K562 (cell line): ENCODE data around the gene DIP2B. TPM values are rescaled to one million over a fixed set of nuclear protein-coding genes. Genes with fewer than 3 reads are reported as not detected.

Source experiments
- ATAC-seq: fragments of 200-7000 bp; cut with Tn5 transposase; 3 replicates; pipeline ENCODE4 v1.9.1; 2020; ENCODE audit warnings: moderate library complexity
- BruUV-seq: library from RNA; stranded (reverse); fragments of 400-500 nt; replicated peaks from 2 replicates; lab custom pipeline; 2021; lab: Mats Ljungman, UMichigan
- CTCF ChIA-PET: fragments of 300-600 bp; formaldehyde crosslinking; extraction: SDS; loops from one replicate; lab custom pipeline; 2021; ENCODE audit warnings: low intra/inter-chr PET ratio; lab: Yijun Ruan, JAX
- POLR2A ChIA-PET: fragments of 300-600, 350-650 bp; sonication (Branson Sonifier 250); formaldehyde crosslinking; extraction: SDS; loops from one replicate; lab custom pipeline; 2021; ENCODE audit warnings: antibody characterized with exemption, inconsistent platforms; lab: Yijun Ruan, JAX
- DNase-seq, 4 experiments: peaks; one replicate each; pipeline versions ENCODE4 v3.0.0 to v3.0.0-alpha.2; 2011 to 2018; ENCODE audit warnings: low spot score in 3 of 4, mixed read lengths in 3 of 4; ENCODE audit errors: extremely low read depth in 1 of 4
- FAIRE-seq: peaks from 2 replicates; lab custom pipeline; 2011; peaks lifted over from hg19 to GRCh38; lab: Jason Lieb, UNC
- H2AFZ ChIP-seq: 2 replicates; pipeline ENCODE4 v1.6.0; 2011; ENCODE audit warnings: low read depth, low read length, control low read depth, inconsistent platforms
- H3K27ac ChIP-seq: fragments of 200-600 bp; 3 replicates; pipeline ENCODE4 v1.8.0; 2011; ENCODE audit warnings: low read depth, mild to moderate bottlenecking, control low read depth, inconsistent platforms, low read length, moderate library complexity, mixed read lengths; ENCODE audit errors: extremely low read depth
- H3K27me3 ChIP-seq, 2 experiments: fragments of 300-600 bp in 1 of 2; 2 replicates in 1 of 2; 3 replicates in 1 of 2; pipeline versions ENCODE4 v1.6.0 to v1.8.0; 2011; ENCODE audit warnings: inconsistent platforms in 2 of 2, low read length in 2 of 2, mild to moderate bottlenecking in 1 of 2, mixed read lengths in 1 of 2, moderate library complexity in 1 of 2; ENCODE audit not compliant: control insufficient read depth in 2 of 2, insufficient read depth in 2 of 2
- H3K36me3 ChIP-seq: fragments of 300-600 bp; 3 replicates; pipeline ENCODE4 v1.8.0; 2011; ENCODE audit warnings: mild to moderate bottlenecking, low read length, inconsistent platforms; ENCODE audit not compliant: control insufficient read depth, insufficient read depth
- H3K4me1 ChIP-seq, 2 experiments: fragments of 200-600 bp in 1 of 2; replicated peaks in 1 of 2; 2 replicates in 1 of 2; 3 replicates in 1 of 2; pipeline versions ENCODE4 v1.5.1 to v1.8.0; 2011; ENCODE audit warnings: inconsistent platforms in 2 of 2, low read length in 2 of 2, mild to moderate bottlenecking in 1 of 2, mixed read lengths in 1 of 2, moderate library complexity in 1 of 2; ENCODE audit not compliant: control insufficient read depth in 2 of 2, insufficient read depth in 2 of 2
- H3K4me2 ChIP-seq: 2 replicates; pipeline ENCODE4 v1.6.1; 2011; ENCODE audit warnings: low read length, control low read depth, inconsistent platforms, mixed read lengths; ENCODE audit not compliant: insufficient read depth
- H3K4me3 ChIP-seq: fragments of 200-600 bp; sonication (generic), shearing (Covaris generic); 2 replicates; pipeline ENCODE4 v1.5.1; 2016; ENCODE audit warnings: control low read depth, inconsistent platforms
- H3K79me2 ChIP-seq: fragments of 200-600 bp; 3 replicates; pipeline ENCODE4 v1.8.0; 2011; ENCODE audit warnings: low read length, inconsistent platforms; ENCODE audit not compliant: control insufficient read depth, insufficient read depth
- H3K9ac ChIP-seq, 2 experiments: 2 replicates each; pipeline versions ENCODE4 v1.6.0 to v1.6.1; 2011; ENCODE audit warnings: low read depth in 2 of 2, low read length in 2 of 2, control low read depth in 1 of 2, inconsistent platforms in 1 of 2, mild to moderate bottlenecking in 1 of 2, mixed read lengths in 1 of 2; ENCODE audit not compliant: insufficient read depth in 1 of 2
- H3K9me1 ChIP-seq: one replicate; pipeline ENCODE4 v1.6.0; 2011; ENCODE audit warnings: inconsistent platforms, mild to moderate bottlenecking, low read length, moderate library complexity; ENCODE audit not compliant: control insufficient read depth, insufficient read depth
- H3K9me3 ChIP-seq: replicated peaks from 2 replicates; pipeline ENCODE4 v1.5.1; 2011; ENCODE audit warnings: low read depth, low read length, inconsistent platforms; ENCODE audit not compliant: control insufficient read depth, insufficient read depth
- H4K20me1 ChIP-seq: replicated peaks from 2 replicates; pipeline ENCODE4 v1.6.1; 2011; ENCODE audit warnings: low read length, inconsistent platforms, mixed read lengths; ENCODE audit not compliant: control insufficient read depth, insufficient read depth
- HDAC6 ChIP-seq: IDR thresholded peaks from 2 replicates; pipeline ENCODE4 v1.6.1; 2012; ENCODE audit warnings: low read depth, mild to moderate bottlenecking, control low read depth, inconsistent platforms, low read length, moderate library complexity
- KDM2B ChIP-seq: fragments of 250-450 bp; sonication (Bioruptor Pico); IDR thresholded peaks from 2 replicates; pipeline ENCODE4 v1.8.0; 2021; ENCODE audit warnings: mild to moderate bottlenecking, moderate library complexity
- L3MBTL2 ChIP-seq: fragments of 450-650 bp; IDR thresholded peaks from 2 replicates; pipeline ENCODE4 v1.6.1; 2016; ENCODE audit warnings: mild to moderate bottlenecking, moderate library complexity
- LARP7 ChIP-seq: fragments of 450-650 bp; IDR thresholded peaks from 2 replicates; pipeline ENCODE4 v1.6.1; 2016
- MTA2 ChIP-seq: fragments of 450-650 bp; IDR thresholded peaks from 2 replicates; pipeline ENCODE4 v1.6.1; 2016; ENCODE audit warnings: low read depth
- NFE2 ChIP-seq: IDR thresholded peaks from 2 replicates; pipeline ENCODE4 v1.6.1; 2014; ENCODE audit warnings: antibody characterized with exemption, low read depth
- PHB ChIP-seq: fragments of 250-450 bp; sonication (Bioruptor Pico); IDR thresholded peaks from 2 replicates; pipeline ENCODE4 v1.5.0; 2021
- ZNF57 ChIP-seq: fragments of 450-650 bp; formaldehyde crosslinking; IDR thresholded peaks from 2 replicates; pipeline ENCODE4 v1.4.0; 2020; ENCODE audit warnings: mild to moderate bottlenecking, moderate library complexity
- WGBS: fragments of 100-300 bp; shearing (Covaris generic); methylation state at CpG from one replicate; pipeline ENCODE4 v1.1.6; 2016; ENCODE audit warnings: low coverage, mixed read lengths; ENCODE audit not compliant: insufficient coverage; ENCODE audit errors: missing lambda C conversion rate; 5-methylcytosine and 5-hydroxymethylcytosine counted together
- in situ Hi-C: fragments of 300-500 bp; cut with MboI; formaldehyde crosslinking; loops from 4 replicates; pipeline ENCODE4 v1.15.0; 2018; ENCODE audit warnings: inconsistent platforms, mixed read lengths
- intact Hi-C: fragments of 100-400 bp; cut with micrococcal nuclease; formaldehyde crosslinking; loops from 2 replicates; pipeline ENCODE4 v1.14.2; 2022
- polyA plus RNA-seq, 8 experiments: library from polyadenylated mRNA; depleted of rRNA in 4 of 8; stranded (reverse) in 5 of 8; unstranded in 3 of 8; fragments of >200 nt; fragmentation: Nextera tagmentation in 2 of 8; fragmentation: Illumina TruSeq in 1 of 8; extraction: Ambion mirVana in 2 of 8; extraction: Trizol in 1 of 8; gene quantifications; 2 replicates each; pipeline versions ENCODE4 v1.2.1 to v1.2.3, GENCODE V29; 2011 to 2014; ENCODE audit warnings: inconsistent platforms in 1 of 8, missing spikeins in 1 of 8
- total RNA-seq, 7 experiments: library from RNA; depleted of rRNA in 6 of 7; stranded (reverse); fragments of >200 nt in 6 of 7; fragmentation: Illumina TruSeq in 2 of 7; extraction: Trizol in 2 of 7; gene quantifications; 2 replicates each; pipeline versions ENCODE4 v1.2.1 to v1.2.3, GENCODE V29; 2011 to 2021; ENCODE audit warnings: low replicate concordance in 1 of 7
- TF ChIP-seq, protein P1 (sequence below): fragments of 450-650 bp; IDR thresholded peaks from 2 replicates; pipeline ENCODE4 v1.6.1; 2016; ENCODE audit warnings: antibody characterized with exemption
- TF ChIP-seq, protein P2 (sequence below): fragments of 250-450 bp; sonication (Bioruptor Pico); IDR thresholded peaks from 2 replicates; pipeline ENCODE4 v1.8.0; 2022; ENCODE audit warnings: moderate library complexity, mild to moderate bottlenecking, inconsistent platforms
- TF ChIP-seq, protein P3 (sequence below): fragments of 200-600 bp; sonication (generic); IDR thresholded peaks from one replicate; pipeline ENCODE4 v1.6.1; 2012; ENCODE audit warnings: mild to moderate bottlenecking, low read depth, low read length, inconsistent platforms
- TF ChIP-seq, protein P4 (sequence below): sonication (generic); formaldehyde crosslinking; IDR thresholded peaks from 2 replicates; pipeline ENCODE4 v1.9.0; 2022; ENCODE audit warnings: mild to moderate bottlenecking, missing genetic modification reagents

Gene DIP2B
- total and polyA plus RNA-seq, 9 of the 15 experiments (the other 6 are each of a cell fraction or from before 2014, with no cell fraction given), result 4.6 to 26.1 (median 18.8) TPM

DNA sequence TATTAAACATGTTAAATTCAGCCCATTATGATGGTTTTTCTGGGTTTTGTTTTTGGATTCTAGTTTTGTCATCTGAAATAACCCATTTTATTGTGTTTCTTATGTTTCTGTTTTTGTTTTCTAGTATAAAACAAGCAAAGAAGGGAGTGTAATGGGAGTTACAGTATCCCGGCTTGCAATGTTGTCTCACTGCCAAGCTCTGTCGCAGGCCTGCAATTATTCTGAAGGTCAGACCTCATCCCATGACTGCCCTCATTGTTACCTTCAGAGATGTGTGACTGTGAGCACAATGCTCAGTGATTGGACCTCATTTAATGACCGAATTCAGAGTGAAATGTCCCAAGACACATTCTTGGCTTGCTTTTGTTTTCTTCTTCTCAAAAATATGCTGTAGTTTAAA, 186.1 kb downstream of the DIP2B start:
- 91% methylated on average over 3 of the region's 3 CpGs for WGBS
- intact Hi-C loops, result no loop called here
- TF ChIP-seq, protein P1, sequence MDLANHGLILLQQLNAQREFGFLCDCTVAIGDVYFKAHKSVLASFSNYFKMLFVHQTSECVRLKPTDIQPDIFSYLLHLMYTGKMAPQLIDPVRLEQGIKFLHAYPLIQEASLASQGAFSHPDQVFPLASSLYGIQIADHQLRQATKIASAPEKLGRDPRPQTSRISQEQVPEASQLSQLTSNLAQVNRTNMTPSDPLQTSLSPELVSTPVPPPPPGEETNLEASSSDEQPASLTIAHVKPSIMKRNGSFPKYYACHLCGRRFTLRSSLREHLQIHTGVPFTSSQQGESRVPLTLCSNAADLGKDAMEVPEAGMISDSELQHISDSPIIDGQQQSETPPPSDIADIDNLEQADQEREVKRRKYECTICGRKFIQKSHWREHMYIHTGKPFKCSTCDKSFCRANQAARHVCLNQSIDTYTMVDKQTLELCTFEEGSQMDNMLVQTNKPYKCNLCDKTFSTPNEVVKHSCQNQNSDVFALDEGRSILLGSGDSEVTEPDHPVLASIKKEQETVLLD, result no peak
- no peak for TF ChIP-seq KDM2B
- TF ChIP-seq, protein P2, sequence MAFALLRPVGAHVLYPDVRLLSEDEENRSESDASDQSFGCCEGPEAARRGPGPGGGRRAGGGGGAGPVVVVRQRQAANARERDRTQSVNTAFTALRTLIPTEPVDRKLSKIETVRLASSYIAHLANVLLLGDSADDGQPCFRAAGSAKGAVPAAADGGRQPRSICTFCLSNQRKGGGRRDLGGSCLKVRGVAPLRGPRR, result no peak
- TF ChIP-seq MTA2, result no peak
- TF ChIP-seq LARP7, result no peak
- no peak for TF ChIP-seq PHB
- no peak for TF ChIP-seq HDAC6
- TF ChIP-seq ZNF57, result no peak
- TF ChIP-seq L3MBTL2, result no peak
- TF ChIP-seq, protein P3, sequence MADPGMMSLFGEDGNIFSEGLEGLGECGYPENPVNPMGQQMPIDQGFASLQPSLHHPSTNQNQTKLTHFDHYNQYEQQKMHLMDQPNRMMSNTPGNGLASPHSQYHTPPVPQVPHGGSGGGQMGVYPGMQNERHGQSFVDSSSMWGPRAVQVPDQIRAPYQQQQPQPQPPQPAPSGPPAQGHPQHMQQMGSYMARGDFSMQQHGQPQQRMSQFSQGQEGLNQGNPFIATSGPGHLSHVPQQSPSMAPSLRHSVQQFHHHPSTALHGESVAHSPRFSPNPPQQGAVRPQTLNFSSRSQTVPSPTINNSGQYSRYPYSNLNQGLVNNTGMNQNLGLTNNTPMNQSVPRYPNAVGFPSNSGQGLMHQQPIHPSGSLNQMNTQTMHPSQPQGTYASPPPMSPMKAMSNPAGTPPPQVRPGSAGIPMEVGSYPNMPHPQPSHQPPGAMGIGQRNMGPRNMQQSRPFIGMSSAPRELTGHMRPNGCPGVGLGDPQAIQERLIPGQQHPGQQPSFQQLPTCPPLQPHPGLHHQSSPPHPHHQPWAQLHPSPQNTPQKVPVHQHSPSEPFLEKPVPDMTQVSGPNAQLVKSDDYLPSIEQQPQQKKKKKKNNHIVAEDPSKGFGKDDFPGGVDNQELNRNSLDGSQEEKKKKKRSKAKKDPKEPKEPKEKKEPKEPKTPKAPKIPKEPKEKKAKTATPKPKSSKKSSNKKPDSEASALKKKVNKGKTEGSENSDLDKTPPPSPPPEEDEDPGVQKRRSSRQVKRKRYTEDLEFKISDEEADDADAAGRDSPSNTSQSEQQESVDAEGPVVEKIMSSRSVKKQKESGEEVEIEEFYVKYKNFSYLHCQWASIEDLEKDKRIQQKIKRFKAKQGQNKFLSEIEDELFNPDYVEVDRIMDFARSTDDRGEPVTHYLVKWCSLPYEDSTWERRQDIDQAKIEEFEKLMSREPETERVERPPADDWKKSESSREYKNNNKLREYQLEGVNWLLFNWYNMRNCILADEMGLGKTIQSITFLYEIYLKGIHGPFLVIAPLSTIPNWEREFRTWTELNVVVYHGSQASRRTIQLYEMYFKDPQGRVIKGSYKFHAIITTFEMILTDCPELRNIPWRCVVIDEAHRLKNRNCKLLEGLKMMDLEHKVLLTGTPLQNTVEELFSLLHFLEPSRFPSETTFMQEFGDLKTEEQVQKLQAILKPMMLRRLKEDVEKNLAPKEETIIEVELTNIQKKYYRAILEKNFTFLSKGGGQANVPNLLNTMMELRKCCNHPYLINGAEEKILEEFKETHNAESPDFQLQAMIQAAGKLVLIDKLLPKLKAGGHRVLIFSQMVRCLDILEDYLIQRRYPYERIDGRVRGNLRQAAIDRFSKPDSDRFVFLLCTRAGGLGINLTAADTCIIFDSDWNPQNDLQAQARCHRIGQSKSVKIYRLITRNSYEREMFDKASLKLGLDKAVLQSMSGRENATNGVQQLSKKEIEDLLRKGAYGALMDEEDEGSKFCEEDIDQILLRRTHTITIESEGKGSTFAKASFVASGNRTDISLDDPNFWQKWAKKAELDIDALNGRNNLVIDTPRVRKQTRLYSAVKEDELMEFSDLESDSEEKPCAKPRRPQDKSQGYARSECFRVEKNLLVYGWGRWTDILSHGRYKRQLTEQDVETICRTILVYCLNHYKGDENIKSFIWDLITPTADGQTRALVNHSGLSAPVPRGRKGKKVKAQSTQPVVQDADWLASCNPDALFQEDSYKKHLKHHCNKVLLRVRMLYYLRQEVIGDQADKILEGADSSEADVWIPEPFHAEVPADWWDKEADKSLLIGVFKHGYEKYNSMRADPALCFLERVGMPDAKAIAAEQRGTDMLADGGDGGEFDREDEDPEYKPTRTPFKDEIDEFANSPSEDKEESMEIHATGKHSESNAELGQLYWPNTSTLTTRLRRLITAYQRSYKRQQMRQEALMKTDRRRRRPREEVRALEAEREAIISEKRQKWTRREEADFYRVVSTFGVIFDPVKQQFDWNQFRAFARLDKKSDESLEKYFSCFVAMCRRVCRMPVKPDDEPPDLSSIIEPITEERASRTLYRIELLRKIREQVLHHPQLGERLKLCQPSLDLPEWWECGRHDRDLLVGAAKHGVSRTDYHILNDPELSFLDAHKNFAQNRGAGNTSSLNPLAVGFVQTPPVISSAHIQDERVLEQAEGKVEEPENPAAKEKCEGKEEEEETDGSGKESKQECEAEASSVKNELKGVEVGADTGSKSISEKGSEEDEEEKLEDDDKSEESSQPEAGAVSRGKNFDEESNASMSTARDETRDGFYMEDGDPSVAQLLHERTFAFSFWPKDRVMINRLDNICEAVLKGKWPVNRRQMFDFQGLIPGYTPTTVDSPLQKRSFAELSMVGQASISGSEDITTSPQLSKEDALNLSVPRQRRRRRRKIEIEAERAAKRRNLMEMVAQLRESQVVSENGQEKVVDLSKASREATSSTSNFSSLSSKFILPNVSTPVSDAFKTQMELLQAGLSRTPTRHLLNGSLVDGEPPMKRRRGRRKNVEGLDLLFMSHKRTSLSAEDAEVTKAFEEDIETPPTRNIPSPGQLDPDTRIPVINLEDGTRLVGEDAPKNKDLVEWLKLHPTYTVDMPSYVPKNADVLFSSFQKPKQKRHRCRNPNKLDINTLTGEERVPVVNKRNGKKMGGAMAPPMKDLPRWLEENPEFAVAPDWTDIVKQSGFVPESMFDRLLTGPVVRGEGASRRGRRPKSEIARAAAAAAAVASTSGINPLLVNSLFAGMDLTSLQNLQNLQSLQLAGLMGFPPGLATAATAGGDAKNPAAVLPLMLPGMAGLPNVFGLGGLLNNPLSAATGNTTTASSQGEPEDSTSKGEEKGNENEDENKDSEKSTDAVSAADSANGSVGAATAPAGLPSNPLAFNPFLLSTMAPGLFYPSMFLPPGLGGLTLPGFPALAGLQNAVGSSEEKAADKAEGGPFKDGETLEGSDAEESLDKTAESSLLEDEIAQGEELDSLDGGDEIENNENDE, result no peak
- TF ChIP-seq NFE2, result no peak
- TF ChIP-seq, protein P4, sequence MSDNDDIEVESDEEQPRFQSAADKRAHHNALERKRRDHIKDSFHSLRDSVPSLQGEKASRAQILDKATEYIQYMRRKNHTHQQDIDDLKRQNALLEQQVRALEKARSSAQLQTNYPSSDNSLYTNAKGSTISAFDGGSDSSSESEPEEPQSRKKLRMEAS (CRISPR knock-in tag), result no peak

More for the DNA sequence above, 186.1 kb downstream of the DIP2B start:
- in situ Hi-C loops, result no loop called here
- Histone ChIP-seq H4K20me1 (no peaks in the 10 kb centered on the region), H2AFZ (no peak overlapping the region), H3K27me3 (no peaks in the 10 kb centered on the region), H3K4me1 (no peaks in the 10 kb centered on the region), H3K4me2 (no peak overlapping the region), H3K9me3 (no peaks in the 10 kb centered on the region), H3K36me3 (peaks cover 70% of the 10 kb centered on the region), H3K9ac (no peak overlapping the region), H3K4me3 (no peak overlapping the region), H3K9me1 (no peaks in the 10 kb centered on the region), H3K27ac (no peak overlapping the region), H3K79me2 (no peaks in the 10 kb centered on the region)
- no TSS peak for BruUV-seq
- no peak for DNase-seq
- FAIRE-seq, result no peak
- CTCF ChIA-PET, result no interaction called here
- ATAC-seq, result no peak
- POLR2A ChIA-PET, result no interaction called here
